ENCODE measurements around the gene MPP2.
"Not testable (repeated sequence)": the region's sequence is repeated elsewhere in the genome, so short reads cannot be mapped to it uniquely, and the experiment has no call there.

The MPP2 gene

DNA sequence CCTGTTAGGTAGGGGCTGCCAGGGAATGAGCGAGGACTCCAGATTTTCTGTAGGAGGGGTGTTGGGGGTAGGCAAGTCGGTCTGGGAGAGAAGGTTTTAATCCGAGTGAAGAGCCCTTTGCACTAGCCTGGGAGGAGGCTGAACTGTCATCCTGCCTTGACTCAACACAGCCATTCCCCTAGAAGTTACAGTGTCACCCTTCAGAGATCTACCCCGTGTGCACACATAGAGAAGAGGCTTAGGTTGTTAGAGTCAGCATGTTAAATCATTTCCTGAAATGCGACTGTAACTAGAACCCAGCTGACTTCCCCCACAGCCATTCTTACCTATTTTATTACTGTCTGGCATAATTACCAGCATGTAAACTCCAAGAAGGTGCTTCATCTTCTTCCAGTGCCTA, 20.6 kb upstream of the MPP2 start:
- not testable (repeated sequence) for DNase-seq

DNA sequence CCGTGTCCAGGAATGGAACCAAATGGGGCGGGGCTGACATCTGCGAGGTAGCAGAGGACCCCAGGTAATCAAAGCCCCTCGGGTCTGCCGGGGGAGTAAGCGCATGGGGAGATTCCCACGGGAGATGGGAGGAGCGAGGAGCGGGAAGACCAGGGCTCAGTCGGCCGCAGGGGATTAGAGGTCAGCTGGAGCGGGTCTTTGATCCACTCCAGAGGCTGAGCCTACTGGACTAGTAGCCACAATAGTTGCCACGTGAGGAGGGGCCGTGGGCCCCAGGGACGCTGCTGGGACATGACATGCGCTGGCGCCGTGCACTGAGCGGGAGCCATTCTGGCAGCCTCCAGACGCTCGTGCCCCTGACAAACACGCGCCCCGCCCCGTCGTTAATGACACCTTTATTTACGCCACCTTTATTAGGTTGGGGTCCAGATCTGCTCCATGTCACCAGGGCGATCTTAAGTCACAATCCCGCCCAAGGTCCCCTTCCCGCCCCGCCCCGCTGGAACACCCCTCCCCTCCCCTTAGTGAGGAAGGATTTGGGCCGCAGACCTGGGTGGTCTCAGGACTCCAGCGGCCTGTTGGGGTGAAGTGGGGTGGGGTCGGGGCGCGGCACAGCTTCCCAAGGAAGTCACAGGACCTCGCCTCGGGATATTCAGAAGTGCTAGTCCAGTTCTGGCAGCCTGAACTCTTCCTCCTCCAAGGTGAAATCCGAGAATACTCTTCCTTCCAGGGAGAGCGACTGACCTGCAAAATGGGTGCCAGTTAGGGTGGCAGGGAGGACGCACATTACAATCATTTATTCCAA, 19.9 kb upstream of the MPP2 start:
- no peak for DNase-seq

DNA sequence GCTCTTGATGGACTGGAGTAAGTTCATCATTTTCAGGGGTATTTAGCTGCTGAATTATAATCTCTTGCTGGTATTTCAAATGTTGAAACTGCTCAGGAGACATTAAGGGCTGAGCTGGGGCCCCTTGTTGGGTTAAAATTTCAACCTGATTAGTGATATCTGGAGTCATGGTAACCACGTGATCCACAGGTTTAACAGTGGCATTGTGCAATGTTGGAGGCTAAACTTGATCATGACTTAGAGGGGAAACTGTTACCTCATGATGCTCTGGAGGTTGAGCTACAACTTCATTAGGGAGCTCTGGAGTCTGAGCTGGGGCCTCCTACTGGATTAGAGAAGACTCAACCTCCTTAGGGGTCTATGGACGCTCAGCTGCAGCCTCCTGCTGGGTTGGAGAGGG, 17.2 kb upstream of the MPP2 start:
- no peak for DNase-seq

DNA sequence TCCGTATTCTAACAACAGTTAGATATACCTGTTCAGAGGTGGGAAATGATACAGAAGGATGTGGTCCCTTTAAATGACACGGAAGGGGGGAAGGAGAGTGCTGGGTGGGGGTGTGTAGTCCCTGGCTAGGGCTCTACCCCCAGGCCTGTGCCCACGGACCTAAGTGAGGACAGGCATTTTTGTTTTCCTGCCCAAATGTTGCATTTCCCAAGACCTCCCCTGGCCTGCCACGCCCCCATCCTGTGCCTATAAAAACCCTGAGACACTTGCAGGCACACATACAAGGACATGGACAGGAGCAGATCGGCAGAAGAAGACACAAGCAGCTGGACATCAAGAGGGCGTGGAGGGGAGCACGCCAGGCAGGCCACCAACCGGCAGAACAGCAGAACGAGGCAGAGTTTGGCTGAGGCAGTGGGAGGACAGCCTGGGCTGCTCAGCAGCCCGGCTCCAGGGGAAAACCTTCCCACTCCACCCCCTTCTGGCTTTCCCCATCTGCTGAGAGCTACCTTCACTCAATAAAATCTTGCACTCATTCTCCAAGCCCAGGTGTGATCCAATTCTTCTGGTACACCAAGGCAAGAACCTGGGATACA, 13.3 kb upstream of the MPP2 start:
- DNase-seq, result no peak

- DNase-seq, result no peak
Measured at GRCh38 chr17:43918026-43918389, 10.7 kb upstream of the MPP2 start.

DNA sequence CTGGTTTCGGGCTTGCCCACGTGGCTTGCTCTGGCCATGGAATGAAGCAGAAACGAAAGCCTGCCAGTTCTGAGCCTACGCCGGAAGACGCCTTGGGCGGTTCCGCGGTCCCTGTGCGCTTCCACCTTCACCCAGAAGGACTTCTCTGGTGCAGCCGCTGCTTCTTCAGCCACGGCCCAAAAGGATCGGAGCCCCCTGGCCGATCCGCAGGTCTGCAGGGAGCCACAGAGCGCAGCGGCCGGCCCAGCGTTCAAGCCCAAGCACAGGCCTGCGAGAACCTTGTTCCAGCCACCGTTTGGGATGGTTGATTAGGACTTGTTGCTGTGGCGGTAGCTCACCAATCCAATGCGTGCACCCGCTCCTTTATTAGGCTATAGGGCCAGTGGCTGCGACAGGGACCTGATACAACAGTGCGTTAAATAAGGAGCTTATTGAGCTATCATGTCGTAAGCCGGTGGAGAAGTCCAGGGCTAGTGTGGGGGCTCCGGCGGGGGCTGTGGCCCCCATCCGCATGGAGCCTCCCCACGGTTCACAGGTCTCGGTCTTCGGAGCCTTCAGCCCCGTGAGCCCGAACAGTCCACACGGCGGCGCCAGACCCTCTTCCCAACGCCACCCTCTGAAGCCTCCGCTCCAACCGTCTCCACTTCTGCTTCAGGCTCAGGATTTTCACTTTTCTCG, 10.2 kb upstream of the MPP2 start:
- peak; percentile 27 for DNase-seq

- DNase-seq, result no peak
Measured at GRCh38 chr17:43917016-43917347, 9.6 kb upstream of the MPP2 start.

DNA sequence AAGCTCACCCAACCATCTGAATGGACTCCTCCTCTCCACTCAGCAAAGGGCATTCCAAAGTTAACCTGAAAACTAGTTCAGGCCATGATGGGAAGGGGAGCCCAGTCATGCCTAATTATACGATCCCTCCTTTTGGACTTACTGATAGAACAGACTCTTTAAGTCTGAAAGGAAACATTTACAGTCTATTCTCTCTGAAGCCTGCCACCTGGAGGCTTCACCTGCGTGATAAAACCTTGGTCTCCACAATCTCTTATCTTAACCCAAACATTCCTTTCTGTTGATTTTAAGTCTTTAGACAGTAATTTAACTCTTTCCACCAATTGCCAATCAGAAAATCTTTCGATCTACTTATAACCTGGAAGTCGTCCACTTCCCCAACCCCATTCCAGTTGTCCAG, 9.0 kb upstream of the MPP2 start:
- DNase-seq, result no peak

GRCh38 chr17:43915559-43915958, 8.2 kb upstream of the MPP2 start:
- DNase-seq, result no peak

DNA sequence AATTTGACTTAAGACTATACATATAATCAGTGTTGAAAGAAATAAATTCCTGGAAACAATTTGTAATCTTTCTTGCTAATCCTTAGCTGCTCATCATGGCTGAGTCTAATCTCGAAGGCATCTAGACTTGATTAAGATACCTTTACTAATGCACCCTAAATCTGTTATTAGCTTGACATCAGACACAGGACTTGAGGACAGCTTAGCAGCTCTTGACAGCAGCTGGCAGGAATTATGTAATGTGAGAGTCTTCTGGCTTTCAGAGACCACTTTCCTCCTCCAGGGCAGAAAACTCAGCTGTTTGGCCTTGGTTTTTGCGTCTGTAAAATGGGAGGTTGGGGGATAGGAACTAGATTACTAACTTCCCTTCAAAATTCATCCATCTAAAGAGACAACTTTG, 7.1 kb upstream of the MPP2 start:
- DNase-seq, result no peak

GRCh38 chr17:43913584-43913983, 6.2 kb upstream of the MPP2 start:
- DNase-seq, result no peak

DNA sequence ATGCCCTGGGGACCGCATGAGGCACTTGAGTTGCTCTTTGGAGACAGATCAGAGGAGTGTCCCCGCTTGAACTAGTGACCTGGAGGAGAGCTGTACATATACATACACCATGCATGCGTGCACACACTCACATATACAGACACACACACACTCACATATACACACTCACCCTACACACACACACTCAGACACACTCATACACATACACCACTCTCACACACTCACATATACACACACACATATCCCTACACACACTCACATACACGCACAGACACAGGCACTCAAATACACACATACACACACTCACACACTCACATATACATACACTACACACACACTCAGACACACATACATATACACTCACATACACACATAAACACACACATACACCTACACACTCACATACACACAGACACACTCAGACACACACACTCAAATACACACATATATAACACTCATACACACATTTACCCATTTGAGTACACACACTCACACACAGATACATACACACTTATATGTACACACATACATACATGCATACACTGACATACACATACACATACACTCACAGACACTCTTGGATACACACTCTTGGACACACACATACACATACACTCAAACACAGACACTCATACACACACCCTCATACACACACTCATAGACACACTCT, 5.4 kb upstream of the MPP2 start:
- no peak for DNase-seq

DNA sequence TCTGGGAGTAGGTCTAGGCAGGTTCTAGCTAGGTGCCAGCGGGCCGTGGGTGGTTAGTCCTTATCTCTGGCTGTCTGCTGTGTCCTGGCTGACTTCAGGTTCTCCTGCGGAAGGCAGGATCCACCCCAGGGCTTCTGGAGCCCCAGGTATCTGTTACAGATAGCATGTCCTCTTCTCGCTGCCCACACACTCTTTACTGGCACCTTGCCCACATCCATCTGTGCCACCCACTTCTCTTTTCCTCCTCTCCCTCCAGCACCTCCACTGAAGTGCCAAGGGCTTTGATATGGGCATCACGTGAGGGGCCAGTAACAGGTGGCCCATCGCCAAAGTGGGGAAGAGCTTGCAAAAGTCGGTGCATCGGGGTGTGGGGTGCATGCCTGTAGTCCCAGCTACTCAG, 4.6 kb upstream of the MPP2 start:
- no peak for DNase-seq

DNA sequence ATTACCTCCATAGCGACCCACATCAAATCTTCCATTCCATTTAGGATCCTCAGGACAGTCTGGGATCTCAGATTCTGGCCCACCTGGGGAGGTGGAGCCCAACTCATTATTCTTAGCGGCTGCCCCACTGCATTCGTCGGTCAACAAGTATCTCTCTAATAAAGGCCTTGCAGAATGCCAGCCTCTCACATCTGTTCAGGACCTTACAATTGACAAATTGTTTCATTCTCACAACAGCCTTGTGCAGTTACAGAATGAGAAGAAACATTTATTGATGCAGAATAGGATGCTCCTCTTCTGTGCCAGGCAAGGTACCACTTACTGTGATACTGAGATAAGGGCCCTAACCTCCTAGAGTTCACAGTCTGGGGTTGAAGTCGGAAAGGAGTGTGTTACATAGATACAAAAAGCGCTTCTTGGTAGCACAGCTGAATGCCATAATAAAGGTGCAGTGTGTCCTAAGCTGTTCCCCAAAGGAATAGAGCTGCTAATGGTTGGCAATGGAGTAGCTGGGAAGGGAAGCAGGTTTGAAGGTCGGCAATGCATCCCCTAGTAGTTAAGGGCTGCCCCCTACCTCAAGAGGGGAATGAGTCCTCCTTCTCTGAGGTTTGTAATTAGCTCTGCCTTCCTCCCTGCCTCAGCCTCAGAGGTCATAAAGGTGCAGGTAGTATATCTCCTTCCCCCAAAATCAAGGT, 2.3 kb upstream of the MPP2 start:
- DNase-seq, result no peak

DNA sequence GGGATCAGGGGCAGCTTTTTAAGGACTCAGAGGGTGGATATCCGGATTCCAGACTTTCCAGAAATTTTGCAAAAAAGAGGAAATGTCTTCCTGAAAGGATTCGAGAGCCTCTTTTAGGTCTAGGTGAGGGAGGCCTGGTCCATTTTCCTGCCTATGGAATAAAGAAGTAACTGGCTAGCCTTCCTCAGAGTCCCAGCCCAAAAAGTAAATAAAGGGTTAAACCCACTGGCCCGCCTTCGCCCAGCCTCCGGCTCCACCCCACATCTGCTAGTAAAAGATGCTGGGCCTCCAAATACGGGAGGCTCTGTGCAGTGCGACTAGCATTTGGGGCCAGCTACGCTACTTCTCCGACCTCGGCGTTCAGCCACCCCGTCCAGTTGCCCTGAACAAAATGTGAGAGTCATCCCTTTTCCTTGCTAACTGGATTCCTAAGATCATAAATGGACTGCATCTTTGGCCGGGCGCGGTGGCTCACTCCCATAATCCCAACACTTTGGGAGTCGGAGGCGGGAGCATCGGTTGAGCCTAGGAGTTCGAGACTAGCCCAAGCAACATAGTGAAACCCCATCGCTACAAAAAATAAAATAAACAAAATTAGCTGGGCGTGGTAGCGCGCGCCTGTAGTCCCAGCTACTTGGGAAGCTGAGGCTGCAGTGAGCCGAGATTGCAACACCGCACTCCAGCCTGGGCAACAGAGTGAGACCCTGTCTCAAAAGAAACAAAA, 824 bp upstream of the MPP2 start:
- DNase-seq, result peak; percentile 36

DNA sequence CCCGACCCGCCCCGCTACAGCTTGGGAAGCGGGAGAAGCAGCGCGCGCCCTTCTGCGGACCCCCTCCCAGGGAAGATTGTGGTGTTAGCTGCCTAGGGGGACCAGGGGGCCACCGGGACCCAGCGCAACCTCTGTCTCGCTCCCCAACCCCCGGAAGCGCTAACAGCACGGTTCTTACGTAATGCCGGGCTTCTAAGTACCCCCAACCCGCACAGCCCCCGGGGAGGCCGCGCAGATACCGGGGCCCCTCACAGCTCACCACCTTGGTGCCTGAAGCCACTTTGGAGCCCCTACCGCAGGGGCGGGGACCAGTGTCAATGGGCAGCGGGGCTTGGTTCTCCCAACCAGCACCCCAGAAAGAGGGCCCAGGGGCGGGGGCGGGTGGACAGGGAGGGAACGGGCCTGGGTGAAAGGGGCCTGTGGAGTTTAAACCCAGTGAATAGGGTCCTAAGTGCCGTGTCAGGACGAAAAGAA, 348 bp downstream of the MPP2 start:
- peak; percentile 9 for DNase-seq

GRCh38 chr17:43905985-43906852, 1.1 kb downstream of the MPP2 start:
- peak; percentile 42 for DNase-seq

- no peak for DNase-seq
Measured at GRCh38 chr17:43905400-43905984, 1.8 kb downstream of the MPP2 start.

DNA sequence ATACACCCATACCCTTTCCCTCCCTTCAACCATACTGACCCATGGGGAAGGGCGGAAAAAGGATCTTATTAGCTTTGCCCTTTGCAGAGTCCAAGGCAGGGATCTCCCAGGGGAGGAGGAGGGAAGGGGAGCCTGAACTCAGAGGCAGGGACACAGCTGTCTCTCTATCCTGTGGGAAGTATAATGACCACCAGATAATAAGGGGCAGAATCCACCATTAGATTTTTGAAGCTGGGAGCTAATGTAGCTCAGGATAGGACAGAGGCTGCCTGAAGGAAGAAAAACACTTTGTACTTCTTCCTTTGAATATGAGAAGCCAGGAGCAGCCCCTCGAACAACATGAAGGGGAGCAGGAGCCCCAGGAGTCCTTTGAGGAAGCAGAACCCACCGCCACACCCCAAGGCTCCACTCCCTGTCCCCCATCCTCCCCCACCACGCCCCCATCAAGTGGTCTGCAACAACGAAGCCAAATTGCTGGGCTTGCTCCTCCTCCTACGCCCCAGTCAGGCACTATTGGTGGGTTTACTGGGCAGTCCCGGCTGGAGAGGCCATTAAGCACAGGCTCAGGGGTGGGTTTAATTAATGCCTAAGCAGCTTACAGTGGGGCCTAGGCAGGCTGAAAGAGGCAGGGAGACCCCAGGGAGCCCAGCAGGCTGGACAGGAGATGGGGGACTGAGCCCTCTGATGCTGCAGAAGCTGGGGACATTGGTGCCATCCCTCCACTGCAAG, 5.3 kb downstream of the MPP2 start:
- DNase-seq, result no peak

Data from T-helper 9 cell (primary cell).